Right renal cortex interstitium (tissue), 3 donors: ENCODE data around the gene RAB22A. TPM values are rescaled to one million over a fixed set of nuclear protein-coding genes. Genes with fewer than 3 reads are reported as not detected.

ENCODE experiments used
- DNase-seq, 3 donors: peaks; one replicate each; pipeline ENCODE4 v3.0.0-alpha.2; 2013; ENCODE audit warnings: low read depth in 3 of 3, low spot score in 2 of 3
- polyA plus RNA-seq, 3 donors: library from polyadenylated mRNA; unstranded; fragments of 120-200 nt; gene quantifications; one replicate each; pipeline ENCODE4 v1.2.1, GENCODE V29; 2013; ENCODE audit not compliant: insufficient read length in 3 of 3

RAB22A gene
- polyA plus RNA-seq, 3 donors, result 18.6 to 19.6 (median 18.6) TPM

DNA sequence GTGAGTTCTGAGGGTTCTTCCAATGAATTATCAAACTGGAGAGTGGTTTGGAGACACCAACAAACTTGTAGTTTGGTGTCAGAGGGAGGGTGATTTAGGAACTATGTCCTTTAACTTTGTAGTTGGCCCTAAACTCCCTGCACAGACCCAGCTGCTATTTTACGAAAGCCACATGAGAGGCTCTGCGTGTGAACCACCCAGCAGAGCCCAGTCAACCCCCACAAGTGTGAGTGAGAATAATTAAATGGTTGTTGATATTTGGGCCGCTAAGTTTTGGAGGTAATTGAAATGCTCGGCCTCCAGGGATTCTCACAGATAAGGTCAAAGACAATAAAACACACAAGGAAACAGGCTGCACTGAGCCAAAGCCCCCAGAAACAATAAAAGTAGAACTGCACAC is 72.6 kb downstream of the RAB22A start:
- DNase-seq, result no peak

DNA sequence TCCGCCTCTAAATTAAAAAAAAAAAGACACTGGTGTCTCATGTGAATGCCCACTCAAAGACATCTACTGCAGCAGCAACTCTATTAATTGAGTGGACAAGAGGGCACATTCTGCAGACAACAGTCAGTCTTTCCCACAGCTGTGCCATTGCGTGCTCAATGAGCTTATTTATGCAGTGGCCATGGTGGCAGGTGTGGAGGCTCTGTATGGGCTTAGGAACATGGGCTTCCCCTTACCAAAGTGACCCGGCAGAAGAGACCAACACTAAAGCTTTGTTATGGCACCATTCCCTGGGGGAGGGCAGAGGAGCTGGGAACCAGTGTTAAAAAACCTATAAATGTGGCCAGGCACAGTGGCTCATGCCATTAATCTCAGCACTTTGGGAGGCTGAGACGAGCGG is 75.3 kb downstream of the RAB22A start:
- no peak for DNase-seq

DNA sequence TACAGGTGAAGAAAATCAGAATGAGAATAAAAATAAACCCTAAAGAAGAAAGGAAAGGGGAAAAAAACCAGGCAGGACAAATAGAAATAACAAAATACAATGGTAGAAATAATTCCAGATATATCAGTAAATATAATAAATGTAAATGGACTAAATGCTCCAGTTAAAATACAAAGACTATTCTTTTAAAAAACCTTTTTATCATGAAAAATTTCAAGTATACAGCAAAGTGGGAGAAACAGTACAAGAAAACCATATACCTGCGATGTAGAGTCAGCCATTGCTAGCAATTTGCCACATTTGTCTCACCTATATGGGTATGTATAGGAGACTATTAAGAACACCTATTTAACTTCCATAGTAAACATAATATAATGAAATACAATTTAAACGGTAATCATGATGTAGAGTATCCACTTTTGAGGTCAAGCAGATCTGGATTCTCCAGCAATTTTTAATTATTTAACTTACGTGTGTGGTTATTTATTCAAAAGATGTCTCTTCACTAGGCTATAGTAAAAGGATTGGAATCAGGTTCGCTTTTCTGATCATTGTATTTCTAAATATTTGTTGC is 78.6 kb downstream of the RAB22A start:
- DNase-seq, result no peak

DNA sequence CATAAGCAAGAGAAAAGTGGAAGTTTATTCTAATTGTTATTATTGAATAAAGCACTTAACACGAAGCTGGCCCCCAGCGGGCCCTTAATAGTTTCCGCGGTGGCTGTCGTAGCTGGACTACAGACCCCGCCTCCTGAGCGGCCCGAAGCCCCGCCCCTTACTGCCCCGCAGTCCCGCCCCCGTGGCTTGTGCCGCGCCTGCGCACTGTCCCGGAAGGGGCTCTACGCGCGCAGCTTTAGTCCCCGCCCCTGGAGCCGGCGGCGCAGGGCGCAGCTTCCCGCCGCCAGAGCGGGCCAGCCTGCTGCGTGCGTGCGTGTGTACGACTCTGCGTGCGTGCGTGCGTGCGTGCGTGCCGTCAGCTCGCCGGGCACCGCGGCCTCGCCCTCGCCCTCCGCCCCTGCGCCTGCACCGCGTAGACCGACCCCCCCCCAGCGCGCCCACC is 79.4 kb downstream of the RAB22A start, which contains the start of gene VAPB:
TSS of gene VAPB (plus strand) at position 348 of the 442 bp plus-strand sequence. CDS start 231 bp downstream, outside the sequence.
- peak; percentile 83 to 87 (median 83) for DNase-seq

DNA sequence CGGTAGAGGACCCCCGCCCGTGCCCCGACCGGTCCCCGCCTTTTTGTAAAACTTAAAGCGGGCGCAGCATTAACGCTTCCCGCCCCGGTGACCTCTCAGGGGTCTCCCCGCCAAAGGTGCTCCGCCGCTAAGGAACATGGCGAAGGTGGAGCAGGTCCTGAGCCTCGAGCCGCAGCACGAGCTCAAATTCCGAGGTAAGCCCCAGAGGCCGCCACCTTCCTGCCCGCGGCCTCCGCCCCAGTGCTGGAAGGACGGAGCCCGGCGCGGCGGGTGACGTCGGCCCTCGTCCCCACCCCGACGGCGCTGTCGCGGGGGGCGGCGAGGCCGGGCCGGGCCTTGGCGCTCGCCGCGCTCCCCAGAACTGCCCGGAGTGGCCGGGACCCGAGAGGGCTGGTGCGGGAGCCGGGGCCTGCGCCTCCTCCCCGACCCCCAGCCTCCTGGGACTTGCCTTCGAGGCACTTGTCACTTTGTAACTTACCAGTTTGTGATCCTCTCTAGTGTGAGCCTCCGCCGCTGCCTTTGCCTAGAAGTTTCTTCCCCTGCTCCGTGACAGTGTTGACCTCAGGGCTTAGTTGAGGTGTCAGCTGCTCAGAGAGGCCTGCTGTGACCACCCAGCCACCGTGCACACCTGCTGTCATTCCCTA is 79.9 kb downstream of the RAB22A start:
- DNase-seq, result no peak

DNA sequence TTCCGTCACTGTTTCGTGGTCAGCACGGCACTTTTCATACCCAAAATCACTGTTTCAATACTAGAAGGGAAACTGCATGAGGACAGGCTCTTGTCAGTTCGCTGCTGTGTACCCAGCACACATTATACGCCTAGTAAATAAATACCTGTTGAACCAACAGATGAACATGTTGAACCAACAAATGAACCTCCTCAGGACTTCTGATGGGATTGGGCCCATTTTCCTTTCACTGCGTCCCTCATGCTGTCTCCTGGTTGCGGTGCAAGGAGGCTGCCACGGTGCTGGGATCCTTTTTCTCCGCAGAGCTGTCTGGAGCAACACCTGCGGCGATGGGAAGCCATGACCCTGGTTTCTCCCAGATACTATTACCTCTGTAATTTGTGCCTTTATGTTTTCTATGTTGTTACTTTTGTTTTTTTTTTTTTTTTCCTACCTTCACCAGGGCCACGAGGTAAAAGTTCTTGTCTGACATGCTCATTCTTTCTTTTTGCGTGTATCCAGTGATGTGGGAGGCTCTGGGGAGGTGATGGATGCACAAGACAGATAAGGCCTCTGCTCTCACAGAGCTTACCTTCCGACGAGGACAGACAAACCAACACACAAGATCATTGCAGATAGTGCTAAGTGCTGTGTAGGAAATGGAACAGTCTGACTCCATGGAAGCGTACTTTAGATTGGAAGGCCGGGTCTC is 80.6 kb downstream of the RAB22A start:
- DNase-seq, result no peak

DNA sequence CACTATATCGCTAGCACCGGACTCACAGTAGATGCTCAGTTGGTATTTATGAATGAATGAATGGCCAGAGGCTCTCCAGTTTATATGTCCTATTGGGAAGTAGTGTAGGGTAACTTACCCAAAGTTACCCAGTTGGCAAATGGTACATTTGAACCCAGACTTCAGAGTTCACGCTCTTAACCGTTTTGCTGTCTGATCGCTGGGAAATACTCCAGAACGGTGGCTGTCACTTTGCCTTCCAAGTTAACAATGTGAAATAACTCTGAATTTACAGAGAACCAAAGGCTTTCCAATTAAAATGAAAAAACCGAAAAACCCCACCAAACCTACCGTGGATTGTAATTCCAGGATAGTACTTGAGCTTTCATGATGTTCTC is 81.1 kb downstream of the RAB22A start:
- DNase-seq, result no peak

DNA sequence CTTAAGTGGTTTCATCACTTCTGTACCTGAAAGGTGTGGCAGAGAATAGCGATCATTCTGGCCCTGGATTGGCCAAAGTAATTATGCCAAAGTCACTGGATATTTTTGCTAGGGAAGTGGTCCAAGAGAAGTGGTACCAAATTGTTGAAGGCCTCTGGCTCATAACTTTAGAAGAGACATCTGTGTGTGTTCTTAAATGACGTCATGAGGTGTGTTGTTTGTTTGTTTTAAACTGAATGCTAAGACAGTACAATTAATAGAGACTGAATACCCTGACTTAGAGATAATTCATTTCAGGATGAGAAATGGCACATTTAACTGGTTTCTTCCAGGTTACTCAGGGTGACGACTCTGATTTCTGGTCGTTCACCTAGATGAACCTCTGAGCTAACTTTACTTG is 82.8 kb downstream of the RAB22A start:
- no peak for DNase-seq

DNA sequence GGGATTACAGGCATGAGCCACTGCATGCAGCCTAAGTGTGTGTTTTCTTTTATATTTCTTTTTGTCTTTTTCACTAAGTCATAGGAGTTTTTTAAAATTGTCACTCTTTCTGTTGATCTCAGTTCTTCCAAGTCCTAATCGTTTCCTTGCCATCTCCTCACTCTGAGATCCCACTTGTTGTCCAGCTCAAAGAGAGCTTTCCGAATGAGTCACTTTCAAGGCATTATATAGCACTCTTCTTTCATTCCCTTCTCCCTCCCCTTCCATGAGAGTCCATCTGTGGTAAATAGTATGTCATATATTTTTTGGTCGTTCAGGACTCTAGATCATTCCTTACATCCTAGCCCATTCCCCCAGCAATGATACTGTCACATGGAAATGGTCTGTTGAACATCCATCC is 83.8 kb downstream of the RAB22A start:
- no peak for DNase-seq

DNA sequence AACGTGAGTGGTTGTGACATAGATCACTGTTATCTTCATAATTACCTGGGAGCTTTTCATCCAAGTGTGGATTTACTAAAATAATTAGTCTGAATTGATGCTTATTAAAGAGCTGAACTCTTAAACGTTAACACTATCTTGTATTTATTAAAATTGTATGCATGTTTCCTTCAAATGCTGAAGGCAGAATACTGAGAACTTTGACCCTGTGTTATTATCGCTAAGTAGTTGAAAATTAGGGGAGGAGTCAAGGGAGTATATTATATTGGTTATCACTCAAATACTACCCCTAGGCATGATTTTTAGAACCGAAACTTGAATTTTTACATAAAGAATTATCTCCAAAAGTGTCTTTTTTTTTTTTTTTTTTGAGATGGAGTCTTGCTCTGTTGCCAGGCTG is 85.3 kb downstream of the RAB22A start:
- DNase-seq, result no peak

DNA sequence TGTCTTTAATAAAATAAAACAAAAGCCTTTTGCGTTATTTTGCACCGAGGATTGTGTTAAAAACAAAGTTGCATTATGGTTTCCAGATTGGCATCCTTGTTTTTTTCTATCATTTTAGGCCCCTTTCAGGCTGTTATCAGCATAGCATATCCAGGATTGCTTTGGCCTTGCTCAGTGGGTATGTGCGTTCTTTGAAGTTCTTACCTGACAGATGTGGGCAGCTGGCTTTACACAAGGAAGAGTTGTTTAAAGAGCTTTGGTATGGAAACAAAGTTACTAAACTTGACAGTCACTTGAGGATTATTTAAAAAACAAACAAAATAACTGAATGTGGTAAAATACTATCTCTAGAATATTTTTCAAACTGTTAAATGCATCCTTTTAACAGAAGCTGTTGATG is 86.1 kb downstream of the RAB22A start:
- DNase-seq, result no peak

DNA sequence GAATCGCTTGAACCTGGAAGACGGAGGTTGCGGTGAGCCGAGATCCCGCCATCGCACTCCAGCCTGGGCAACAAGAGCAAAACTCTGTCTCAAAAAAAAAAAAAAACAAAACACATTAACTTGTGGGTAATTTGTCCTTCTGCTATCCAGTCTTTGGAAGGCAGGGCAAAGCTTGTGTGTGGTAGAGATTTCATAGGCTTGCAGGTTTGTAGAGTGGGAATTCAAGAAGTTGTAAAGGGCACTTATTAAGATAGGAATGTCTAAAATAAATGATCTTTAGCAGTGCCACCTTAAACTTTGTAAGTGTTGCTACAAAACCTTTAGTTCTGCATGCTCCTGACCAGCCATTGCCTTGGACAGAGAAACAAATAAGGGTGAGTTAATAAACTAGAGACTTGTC is 87.9 kb downstream of the RAB22A start:
- no peak for DNase-seq

DNA sequence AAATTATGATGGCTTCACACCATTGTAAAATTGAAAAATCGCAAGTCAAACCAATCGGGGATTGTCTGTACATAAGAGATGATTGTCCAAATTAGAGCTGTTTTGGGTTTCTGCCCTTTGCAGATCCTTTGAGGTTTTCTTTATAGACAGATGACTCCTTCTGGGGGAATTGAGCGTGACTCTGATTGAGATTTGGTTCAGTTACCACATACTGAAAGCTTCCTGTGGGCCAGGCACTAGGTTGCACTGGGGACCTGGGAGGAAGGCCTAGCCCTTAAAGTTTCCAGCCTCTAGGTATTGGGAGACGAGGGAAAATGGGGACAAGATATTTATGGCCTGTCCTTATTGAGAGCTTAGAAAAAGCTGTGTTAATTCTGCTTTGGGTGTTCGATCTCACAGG is 88.7 kb downstream of the RAB22A start:
- DNase-seq, result no peak

DNA sequence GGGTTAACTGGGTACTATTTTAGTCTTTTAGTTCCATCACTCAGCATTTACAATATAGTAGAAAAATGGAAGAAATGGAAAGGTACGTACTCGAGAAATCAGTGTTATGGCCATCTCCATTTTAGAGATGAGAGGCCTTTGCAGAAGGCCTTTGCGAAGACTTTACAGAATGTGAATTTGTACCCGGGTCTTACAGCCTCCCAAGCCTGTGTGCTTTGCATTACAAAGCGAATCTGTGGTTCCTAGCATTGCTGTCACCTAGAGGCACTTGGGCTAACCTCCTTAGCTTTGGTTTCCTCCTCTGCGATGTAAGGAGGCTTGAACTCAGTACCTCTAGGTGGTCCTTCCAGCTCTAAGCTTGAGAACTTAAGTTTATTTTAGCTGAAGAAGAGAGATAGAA is 90.4 kb downstream of the RAB22A start:
- DNase-seq, result no peak

DNA sequence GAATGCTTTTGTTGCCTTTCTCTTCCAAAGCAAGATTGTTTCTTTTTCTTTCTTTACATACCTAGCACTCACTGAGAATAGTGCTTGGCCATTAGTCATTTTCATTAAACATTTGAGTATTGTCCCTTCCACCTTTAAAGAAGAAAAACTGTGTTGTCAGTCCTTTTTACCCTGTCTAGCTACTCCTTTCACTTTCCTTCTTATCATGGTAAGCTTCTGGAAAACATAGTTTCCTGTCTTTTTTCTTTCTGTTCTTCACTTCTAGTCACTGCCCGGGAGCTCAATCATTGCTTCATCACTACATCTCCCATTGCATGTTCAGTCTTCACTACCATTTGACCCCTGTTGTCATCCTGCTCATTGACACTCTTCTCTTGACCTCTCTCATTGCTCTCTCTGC is 91.6 kb downstream of the RAB22A start:
- DNase-seq, result no peak

DNA sequence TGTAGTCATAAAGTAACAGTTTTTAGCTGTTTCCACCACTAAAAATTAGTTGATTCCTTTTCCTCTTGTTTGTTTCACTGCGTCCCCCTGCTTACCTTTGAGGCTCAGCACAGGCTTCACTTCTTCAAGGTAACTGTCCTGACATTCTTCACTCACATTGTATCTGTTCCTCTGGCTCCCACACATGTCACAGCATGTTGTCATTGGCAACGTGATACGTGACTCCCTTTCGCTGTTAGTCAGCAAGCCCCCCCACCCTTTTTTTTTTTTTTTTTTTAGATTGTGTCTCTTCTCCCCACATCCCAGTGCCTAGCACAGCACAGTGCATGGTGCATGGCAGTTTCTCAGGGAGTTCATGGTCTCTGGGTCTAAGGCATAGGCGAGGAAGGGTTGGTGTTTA is 92.8 kb downstream of the RAB22A start:
- DNase-seq, result no peak

DNA sequence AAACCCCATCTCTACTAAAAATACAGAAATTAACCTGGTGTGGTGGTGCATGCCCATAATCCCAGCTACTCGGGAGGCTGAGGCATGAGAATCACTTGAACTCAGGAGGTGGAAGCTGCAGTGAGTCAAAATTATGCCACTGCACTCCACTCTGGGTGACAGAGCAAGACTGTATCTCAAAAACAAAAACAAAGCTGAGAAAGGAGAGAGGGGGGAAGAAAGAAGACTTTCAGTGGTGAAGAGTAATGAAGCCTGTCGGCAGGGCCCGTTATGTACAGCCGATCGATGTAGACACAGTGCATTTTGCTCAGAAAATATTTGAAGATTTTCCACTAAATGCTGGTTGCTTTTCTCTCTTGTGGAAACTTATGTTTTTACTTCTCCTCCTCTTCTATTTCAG is 93.3 kb downstream of the RAB22A start:
- no peak for DNase-seq

DNA sequence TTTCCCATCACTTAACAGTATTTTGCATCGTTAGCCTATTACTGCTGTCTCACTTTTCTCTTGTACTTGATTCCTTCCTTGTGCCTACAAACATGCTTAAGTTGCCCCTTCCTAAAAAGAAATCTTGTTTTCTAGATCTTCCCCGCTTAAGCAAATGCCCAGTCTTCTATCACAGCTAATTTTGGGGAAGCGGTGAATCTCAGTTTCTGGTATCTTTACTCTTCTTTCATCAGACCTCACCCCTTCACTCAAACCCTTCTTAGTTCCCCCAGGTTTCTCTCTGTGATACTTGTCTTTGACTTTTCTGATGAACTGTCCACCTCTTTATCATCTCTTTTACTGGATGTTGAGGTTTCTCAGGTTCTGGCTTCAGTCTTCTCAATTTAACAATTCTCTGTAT is 93.8 kb downstream of the RAB22A start:
- DNase-seq, result no peak

DNA sequence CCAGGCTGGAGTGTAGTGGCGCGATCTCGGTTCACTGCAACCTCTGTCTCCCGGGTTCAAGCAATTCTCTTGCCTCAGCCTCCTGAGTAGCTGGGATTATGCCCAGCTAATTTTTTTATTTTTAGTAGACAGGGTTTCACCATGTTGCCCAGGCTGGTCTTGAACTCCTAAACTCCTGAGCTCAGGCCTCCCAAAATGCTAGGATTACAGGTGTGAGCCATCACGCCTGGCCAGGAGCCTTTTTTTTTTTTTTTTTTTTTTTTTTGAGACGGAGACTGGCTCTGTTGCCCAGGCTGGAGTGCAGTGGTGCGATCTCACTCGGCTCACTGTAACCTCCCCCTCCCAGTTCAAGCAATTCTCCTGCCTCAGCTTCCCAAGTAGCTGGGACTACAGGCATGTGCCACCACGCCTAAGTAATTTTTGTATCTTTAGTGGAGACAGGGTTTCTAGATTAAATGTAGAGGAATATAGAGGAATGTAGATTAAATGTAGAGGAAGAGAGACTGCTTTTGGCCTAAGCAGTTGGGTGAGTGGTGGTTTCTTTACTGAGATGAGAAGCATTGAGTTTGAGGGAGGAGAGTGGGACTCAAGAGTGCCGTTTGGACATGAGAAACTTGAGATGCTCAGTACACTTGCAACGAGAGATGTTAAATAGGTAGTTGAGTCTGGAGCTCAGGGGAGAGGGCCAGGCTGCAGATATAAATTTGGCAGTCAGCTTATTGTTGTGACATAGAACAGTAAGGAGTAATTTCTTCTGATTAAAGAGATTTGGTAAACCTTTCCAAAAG is 96.2 kb downstream of the RAB22A start:
- DNase-seq, result no peak

DNA sequence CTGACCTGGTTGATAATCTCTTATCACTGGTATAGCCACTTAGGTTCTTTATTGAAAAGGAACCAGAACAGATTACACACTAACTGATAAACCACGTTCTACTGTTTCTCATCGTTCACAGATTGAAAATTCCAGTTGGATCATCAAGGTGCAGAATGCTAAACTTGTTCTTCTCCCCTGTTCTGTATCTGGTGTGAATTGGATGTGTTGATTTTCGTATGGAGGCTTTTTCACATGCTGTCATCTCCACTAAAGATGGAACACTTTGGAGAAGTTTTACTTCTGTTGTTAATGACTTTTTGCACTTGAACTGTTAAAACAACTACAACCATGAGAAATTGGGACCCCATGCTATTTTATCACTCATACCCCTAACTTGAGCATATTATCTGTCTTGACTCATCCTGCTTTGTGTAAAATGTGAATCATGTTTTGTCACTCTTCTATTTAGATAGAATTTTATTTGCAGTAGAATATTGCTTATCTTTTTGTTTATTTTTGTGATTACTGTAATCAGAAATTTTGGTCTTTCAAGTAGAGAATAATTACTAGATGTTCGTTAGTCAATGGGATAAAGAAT is 97.0 kb downstream of the RAB22A start:
- DNase-seq, result no peak
